KMS-11 (cell line): Measurements from ENCODE around the gene BAIAP2L1.

ENCODE experiments used
- H2AFZ ChIP-seq: fragments of 200-600 bp; sonication (generic); 2 replicates; pipeline ENCODE4 v1.6.1; 2016; ENCODE audit warnings: antibody characterized with exemption, mixed run types, low read depth
- H3K27ac ChIP-seq: fragments of 200-600 bp; sonication (generic); 2 replicates; pipeline ENCODE4 v1.6.1; 2016; ENCODE audit warnings: mild to moderate bottlenecking, mixed run types
- H3K27me3 ChIP-seq: fragments of 200-600 bp; sonication (generic); 2 replicates; pipeline ENCODE4 v1.6.1; 2017; ENCODE audit warnings: mild to moderate bottlenecking, low read depth, mixed run types, moderate library complexity; ENCODE audit not compliant: insufficient read depth
- H3K36me3 ChIP-seq: fragments of 200-600 bp; sonication (generic); 2 replicates; pipeline ENCODE4 v1.6.1; 2017; ENCODE audit warnings: mild to moderate bottlenecking, mixed run types; ENCODE audit not compliant: insufficient read depth
- H3K4me1 ChIP-seq: fragments of 200-600 bp; sonication (generic); 2 replicates; pipeline ENCODE4 v1.6.1; 2016; ENCODE audit warnings: mild to moderate bottlenecking, low read depth, mixed run types; ENCODE audit not compliant: poor library complexity, severe bottlenecking
- H3K4me2 ChIP-seq: fragments of 200-600 bp; sonication (generic); 2 replicates; pipeline ENCODE4 v1.7.0; 2016; ENCODE audit warnings: mild to moderate bottlenecking, mixed run types
- H3K4me3 ChIP-seq: fragments of 200-600 bp; sonication (generic); IDR thresholded peaks from 2 replicates; pipeline ENCODE4 v1.6.1; 2017; ENCODE audit warnings: low read depth, low read length, mixed read lengths; ENCODE audit not compliant: insufficient read depth
- H3K79me2 ChIP-seq: fragments of 200-600 bp; sonication (generic); 2 replicates; pipeline ENCODE4 v1.6.1; 2016; ENCODE audit warnings: low read depth, mixed run types; ENCODE audit not compliant: insufficient read depth
- H3K9ac ChIP-seq: fragments of 200-600 bp; sonication (generic); 2 replicates; pipeline ENCODE4 v1.6.1; 2016; ENCODE audit warnings: mild to moderate bottlenecking, mixed run types
- H4K20me1 ChIP-seq: fragments of 200-600 bp; sonication (generic); 2 replicates; pipeline ENCODE4 v1.6.1; 2016; ENCODE audit warnings: mild to moderate bottlenecking, mixed run types; ENCODE audit not compliant: insufficient read depth
- CTCF ChIP-seq: fragments of 200-600 bp; sonication (generic); conservative IDR thresholded peaks from 2 replicates; pipeline ENCODE4 v1.6.1; 2017; ENCODE audit warnings: low read depth, mild to moderate bottlenecking, antibody characterized with exemption, low read length, moderate library complexity, mixed read lengths

The BAIAP2L1 gene

GRCh38 chr7:98251231-98251600 lies 149.7 kb downstream of the BAIAP2L1 start:
- Histone ChIP-seq H3K4me2 (peak overlapping the region; percentile 97), H3K4me1 (peaks cover 22% of the 10 kb centered on the region), H3K27ac (peak overlapping the region; percentile 52), H3K9ac (peak overlapping the region; percentile 0; the same call in 1 of the 2 replicates), H2AFZ (peak overlapping the region; percentile 93), H3K36me3 (no peaks in the 10 kb centered on the region), H4K20me1 (no peaks in the 10 kb centered on the region), H3K4me3 (no peak overlapping the region), H3K79me2 (peaks cover 14% of the 10 kb centered on the region; the same call in 1 of the 2 replicates), H3K27me3 (no peaks in the 10 kb centered on the region)
- no peak for TF ChIP-seq CTCF

- no peaks in the 10 kb centered on the region for H3K36me3 ChIP-seq
- H3K79me2 ChIP-seq, result peaks cover 14% of the 10 kb centered on the region; the same call in 1 of the 2 replicates
- peak overlapping the region; percentile 0; the same call in 1 of the 2 replicates for H3K9ac ChIP-seq
- TF ChIP-seq CTCF, result no peak
- peak overlapping the region; percentile 97 for H3K4me2 ChIP-seq
- H2AFZ ChIP-seq, result peak overlapping the region; percentile 93; the same call in 1 of the 2 replicates
- no peaks in the 10 kb centered on the region for H3K27me3 ChIP-seq
- H3K27ac ChIP-seq, result peak overlapping the region; percentile 52
- H3K4me3 ChIP-seq, result no peak overlapping the region
- no peaks in the 10 kb centered on the region for H4K20me1 ChIP-seq
- peaks cover 22% of the 10 kb centered on the region for H3K4me1 ChIP-seq
Measured at GRCh38 chr7:98250789-98251188, 150.1 kb downstream of the BAIAP2L1 start.

GRCh38 chr7:98249106-98249505 lies 151.8 kb downstream of the BAIAP2L1 start:
- Histone ChIP-seq H3K36me3 (no peaks in the 10 kb centered on the region), H3K27me3 (no peaks in the 10 kb centered on the region), H3K9ac (no peak overlapping the region), H3K27ac (no peak overlapping the region), H3K4me2 (no peak overlapping the region), H3K4me3 (no peak overlapping the region), H2AFZ (no peak overlapping the region), H3K4me1 (peaks cover 22% of the 10 kb centered on the region), H3K79me2 (peaks cover 14% of the 10 kb centered on the region; the same call in 1 of the 2 replicates), H4K20me1 (no peaks in the 10 kb centered on the region)
- no peak for TF ChIP-seq CTCF

- H3K4me2 ChIP-seq, result no peak overlapping the region
- no peak overlapping the region for H3K9ac ChIP-seq
- peaks cover 9% of the 10 kb centered on the region; the same call in 1 of the 2 replicates for H3K79me2 ChIP-seq
- no peak overlapping the region for H2AFZ ChIP-seq
- TF ChIP-seq CTCF, result no peak
- H3K4me1 ChIP-seq, result peaks cover 20% of the 10 kb centered on the region
- H3K4me3 ChIP-seq, result no peak overlapping the region
- H3K36me3 ChIP-seq, result no peaks in the 10 kb centered on the region
- no peak overlapping the region for H3K27ac ChIP-seq
- H3K27me3 ChIP-seq, result no peaks in the 10 kb centered on the region
- H4K20me1 ChIP-seq, result no peaks in the 10 kb centered on the region
Measured at GRCh38 chr7:98248156-98248555, 152.7 kb downstream of the BAIAP2L1 start.
